Globus pallidus (tissue), 1 donor: ENCODE results near the gene MAGI1.

Experiments used
- DNase-seq: peaks from one replicate; pipeline ENCODE4 v3.0.0-alpha.2; 2015; ENCODE audit warnings: low spot score

MAGI1 gene

DNA sequence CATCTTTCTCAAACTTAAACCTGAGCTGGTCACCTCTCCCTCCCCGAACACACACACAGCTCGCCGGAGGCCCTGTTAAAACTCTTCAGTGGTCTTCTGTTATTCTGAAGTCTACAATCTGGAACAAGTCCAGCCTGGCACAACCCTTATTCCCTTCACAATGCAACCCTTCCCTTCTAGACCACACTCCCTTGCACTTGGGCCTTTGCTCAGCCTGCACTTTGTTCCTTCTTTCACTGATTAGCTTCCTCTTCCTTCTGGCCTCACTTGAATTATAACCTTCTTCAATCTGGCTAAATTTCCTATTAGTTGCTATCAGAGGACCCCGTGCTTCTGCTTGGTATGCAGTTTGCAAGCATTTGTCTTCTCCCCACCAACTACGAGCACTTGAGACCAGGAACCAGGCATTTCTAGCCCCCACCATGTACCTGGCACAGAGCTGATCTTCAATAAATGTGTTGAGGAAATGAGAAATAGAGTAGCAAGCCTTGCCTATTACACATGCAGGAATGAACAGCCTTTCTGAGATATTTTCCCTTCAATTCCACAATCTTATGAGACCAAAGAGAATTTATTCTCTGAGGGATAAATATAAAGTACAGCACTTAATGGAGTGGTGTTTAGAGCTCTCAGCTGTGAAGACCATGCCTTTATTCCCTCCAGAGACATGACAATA, 687.8 kb downstream of the MAGI1 start:
- DNase-seq, result no peak

- no peak for DNase-seq
Observed at GRCh38 chr3:65348398-65348995, 690.2 kb downstream of the MAGI1 start.

DNA sequence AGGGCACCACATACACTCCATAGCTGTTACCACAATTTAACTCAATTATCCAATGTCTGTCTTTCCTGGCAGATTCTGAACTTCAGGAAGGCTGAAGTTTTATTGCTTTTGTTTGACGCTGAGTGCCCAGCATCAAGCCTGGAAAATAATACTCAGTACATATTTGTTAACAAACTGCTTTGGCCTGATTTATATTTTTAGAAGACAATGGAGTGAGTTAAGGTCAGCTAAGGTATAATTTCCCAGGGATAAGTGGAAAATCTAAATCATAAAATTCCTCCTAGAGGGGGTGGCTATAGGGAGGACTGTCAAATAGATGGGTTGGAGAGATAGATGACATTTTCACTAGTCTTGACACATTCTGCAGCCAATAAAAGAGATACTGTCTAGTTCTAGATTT, 691.6 kb downstream of the MAGI1 start:
- no peak for DNase-seq

GRCh38 chr3:65344846-65345245, 693.9 kb downstream of the MAGI1 start:
- DNase-seq, result no peak

DNA sequence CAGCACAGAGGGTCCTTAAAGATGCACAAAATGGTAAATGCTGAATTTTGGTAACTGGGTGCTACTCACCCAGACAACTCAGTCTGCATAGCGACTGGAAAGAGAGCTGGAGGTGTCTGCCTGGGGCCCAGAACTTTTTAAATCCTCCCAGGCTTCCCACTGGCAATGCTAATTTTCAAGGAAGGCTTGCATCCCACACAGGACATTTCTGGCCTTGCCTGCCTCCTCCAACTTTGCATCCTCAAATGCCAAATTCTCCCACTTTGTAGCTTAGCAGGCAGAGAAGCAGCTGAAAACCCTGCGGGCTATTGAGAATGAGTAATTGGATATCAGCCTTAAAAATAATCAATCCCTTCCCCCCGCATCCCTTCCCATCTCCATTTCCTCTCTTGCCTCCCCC, 694.3 kb downstream of the MAGI1 start:
- no peak for DNase-seq

DNA sequence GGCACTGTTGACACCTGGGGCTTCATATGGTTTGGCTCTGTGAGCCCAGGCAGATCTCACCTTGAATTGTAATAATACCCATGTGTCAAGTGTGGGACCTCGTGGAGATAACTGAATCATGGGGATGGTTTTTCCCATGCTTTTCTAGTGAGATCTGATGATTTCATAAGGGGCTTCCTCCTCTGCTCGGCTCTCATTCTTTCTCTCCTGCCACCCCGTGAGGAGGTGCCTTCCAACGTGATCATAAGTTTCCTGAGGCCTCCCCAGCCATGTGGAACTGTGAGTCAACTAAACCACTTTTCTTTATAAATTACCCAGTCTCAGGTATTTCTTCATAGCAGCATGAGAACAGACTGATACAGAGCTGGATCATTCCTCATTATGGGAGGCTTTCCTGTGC, 695.0 kb downstream of the MAGI1 start:
- DNase-seq, result no peak

DNA sequence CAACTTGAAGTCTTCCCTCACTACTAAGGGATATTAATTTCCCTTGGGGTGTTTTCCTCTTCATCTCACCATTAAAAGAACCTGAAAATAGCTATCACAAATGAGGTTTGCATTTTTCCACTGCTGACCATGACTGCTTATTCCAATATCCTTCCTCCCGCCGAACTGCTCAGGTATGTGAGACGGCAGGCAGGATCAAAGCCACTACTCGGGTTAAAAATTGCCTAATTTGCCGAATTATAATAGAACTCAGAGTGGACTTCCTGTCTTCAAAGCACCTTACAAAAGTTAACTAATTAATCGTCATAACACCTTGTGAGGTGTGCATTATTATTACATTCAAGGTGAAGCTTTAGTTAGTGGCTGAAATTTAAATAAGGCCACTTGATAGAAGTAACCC, 695.7 kb downstream of the MAGI1 start:
- DNase-seq, result no peak

- peak; percentile 35 for DNase-seq
Observed at GRCh38 chr3:65342084-65342683, 696.5 kb downstream of the MAGI1 start.

- DNase-seq, result no peak
Observed at GRCh38 chr3:65339192-65339740, 699.5 kb downstream of the MAGI1 start.

DNA sequence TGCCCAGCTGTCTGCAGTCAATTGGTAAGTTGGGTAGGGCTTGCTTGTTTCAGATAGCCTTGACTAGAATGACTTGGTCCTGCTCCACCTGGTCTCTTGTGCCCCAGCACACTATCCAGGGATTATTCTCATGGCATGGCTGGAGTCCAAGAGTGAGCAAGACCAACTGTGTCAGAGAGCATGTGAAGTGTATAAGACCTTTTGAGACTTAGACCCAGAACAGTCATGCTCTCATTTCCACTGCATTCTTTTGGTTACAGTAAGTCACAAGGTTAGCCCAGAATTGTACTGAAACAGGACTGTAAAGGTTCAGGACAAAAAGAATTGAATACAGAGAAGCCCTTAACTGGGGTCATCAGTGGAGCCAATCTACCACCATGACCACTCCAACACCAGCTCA, 700.1 kb downstream of the MAGI1 start:
- no peak for DNase-seq

GRCh38 chr3:65335587-65335986, 703.1 kb downstream of the MAGI1 start:
- DNase-seq, result no peak

GRCh38 chr3:65334045-65334665, 704.6 kb downstream of the MAGI1 start:
- peak; percentile 29 for DNase-seq

DNA sequence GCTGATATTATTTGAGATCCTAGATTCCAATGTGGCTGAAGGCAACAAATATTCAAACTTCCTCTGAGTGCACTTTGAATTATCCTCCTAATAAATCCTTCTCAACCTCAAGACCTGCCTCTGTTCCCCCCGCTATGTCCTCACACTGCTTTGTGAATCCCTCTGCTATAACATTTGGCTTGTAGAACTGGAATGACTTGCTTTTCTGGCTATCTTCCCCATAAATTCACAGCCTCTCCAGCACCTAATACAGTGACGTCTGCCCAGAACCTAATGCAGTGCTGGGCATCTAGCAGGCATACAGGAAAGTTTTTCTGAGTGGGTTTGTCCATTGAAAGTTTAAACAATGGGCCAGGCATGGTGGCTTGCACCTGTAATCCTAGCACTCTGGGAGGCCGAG, 707.0 kb downstream of the MAGI1 start:
- DNase-seq, result no peak

DNA sequence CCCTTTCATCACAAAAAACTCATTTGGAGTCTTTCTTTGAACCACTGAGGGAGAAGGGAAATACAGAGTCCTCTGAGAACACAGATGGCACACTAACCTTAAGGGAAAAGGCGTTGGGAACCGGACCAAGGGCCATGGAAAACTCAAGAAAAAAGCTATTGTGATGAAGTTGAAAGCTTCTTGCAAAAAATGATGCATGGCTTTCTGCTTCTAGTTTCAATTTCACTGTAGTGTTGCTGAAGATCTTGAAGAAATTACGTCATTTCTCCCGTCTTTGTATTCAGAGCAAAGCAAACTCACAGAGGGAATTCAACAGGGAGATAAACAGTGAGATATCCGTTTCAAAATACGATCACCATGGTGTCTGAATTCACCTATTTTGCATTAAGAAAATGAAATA, 708.6 kb downstream of the MAGI1 start:
- DNase-seq, result no peak

DNA sequence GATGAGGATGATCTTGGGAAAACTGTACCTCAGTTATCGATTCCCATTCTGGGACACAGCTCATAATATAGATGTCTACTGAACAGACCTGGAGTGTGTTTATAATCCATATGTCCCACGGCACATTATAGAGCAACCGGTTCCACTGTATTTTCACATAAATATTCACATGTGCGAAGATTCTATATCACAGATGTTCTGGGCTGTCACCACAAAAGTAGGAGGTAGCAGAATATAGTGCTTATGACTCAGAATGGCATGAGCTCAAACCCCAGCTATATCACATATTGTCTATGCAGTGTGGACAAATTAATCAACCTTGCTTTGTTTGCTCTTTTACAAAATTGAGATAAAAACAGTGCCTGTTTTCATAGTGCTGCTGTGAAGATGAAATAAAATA, 710.6 kb downstream of the MAGI1 start:
- DNase-seq, result no peak

DNA sequence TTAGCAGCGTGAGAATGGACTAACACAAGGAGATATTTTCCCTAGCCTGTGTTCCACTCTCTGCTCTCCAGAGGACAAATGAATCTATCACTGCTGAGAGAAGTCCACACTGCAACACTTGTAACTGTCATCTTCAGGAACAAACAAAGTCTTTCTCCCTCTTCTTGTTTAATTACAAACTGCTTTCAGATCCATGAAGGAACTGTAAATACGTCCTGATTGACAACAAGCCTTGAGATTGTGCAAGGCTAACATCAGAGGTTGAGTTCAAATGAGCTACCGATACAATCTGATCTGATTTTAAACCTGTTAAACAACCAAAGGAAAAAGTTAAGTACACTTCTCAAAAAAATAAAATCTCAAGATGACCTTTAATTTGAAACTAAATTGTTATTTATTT, 712.1 kb downstream of the MAGI1 start:
- DNase-seq, result no peak

DNA sequence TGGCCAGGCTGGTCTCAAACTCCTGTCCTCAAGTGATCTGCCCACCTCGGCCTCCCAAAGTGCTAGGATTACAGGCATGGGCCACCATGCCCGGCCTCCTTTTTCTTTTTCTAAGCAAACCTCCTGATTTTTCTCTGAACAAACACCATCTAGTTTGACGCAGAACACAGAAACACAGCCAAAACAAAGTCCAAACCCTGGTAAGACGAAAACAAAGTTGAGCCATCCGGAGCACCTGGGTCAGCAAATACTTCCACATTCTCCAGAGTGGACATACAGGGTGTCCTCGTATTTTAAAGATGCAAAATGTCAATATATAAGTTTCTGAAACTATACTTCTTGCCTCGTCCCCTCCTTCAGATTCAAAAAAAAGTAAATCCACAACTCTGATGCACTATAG, 715.8 kb downstream of the MAGI1 start:
- no peak for DNase-seq

DNA sequence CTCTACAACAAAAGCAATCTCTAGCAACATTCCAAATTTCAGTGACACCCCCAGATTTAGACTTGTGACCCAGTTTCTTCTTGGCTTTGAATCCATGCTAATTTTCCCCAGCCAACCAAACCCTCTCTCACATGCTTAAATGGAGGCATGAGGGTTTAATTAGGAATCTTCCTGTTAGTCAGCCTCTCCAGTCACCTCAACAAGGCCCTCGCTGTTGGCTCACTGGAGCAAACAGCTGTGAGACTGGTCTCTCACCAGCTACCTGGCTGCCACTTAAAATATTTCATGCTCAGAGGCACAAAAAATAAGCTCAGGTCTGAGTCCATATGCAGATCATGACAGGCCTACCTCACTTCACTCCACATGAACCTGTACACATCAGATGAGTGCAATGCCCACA, 720.5 kb downstream of the MAGI1 start:
- no peak for DNase-seq

- DNase-seq, result no peak
Observed at GRCh38 chr3:65314916-65315315, 723.8 kb downstream of the MAGI1 start.

- DNase-seq, result no peak
Observed at GRCh38 chr3:65314269-65314668, 724.4 kb downstream of the MAGI1 start.

DNA sequence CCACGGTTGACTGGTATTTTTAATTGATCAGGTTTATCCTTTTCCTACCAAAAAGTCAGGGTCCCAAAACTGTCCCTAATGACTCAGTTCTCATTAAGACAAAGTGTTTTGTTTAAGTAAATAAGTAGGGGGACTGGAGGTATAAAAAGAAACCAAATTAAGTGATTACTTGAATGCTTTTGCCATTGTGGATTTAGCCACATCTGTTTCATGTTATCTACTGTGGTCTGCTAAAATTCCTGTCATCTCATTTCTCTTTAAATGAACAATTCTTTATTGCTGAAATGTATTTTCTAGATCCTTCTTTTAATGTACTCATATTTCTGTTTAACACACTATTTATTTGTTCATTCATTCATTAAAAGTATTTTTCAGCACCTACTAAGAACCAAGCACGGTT, 725.1 kb downstream of the MAGI1 start:
- DNase-seq, result no peak

GRCh38 chr3:65305836-65306235, 732.9 kb downstream of the MAGI1 start:
- DNase-seq, result no peak
